Adrenal gland (tissue), 12 donors: Measurements from ENCODE around the gene SPARC. TPM values are rescaled to one million over a fixed set of nuclear protein-coding genes. Genes with fewer than 3 reads are reported as not detected.
"Not testable (repeated sequence)": the region's sequence is repeated elsewhere in the genome, so short reads cannot be mapped to it uniquely, and the experiment has no call there.

Experiments
- DNase-seq, 7 donors: peaks; one replicate each; pipeline ENCODE4 v3.0.0-alpha.2; 2019 to 2020
- H3K27ac ChIP-seq, 5 donors: fragments of 200-600 bp; sonication (generic) in 4 of 5; 1 replicate in 3 of 5; 2 replicates in 2 of 5; pipeline versions ENCODE4 v1.5.1 to v1.8.0; 2016 to 2020; ENCODE audit warnings: mild to moderate bottlenecking in 1 of 5
- H3K27me3 ChIP-seq: fragments of 200-600 bp; 2 replicates; pipeline ENCODE4 v1.8.0; 2021
- H3K36me3 ChIP-seq, 2 donors: fragments of 200-600 bp; replicated peaks in 1 of 2; 1 replicate in 1 of 2; 2 replicates in 1 of 2; pipeline versions ENCODE4 v1.5.1 to v1.8.0; 2018 to 2022
- H3K4me1 ChIP-seq, 2 donors: fragments of 200-600 bp; replicated peaks in 1 of 2; 1 replicate in 1 of 2; 2 replicates in 1 of 2; pipeline versions ENCODE4 v1.5.1 to v1.8.0; 2018 to 2021
- H3K4me3 ChIP-seq, 4 donors: fragments of 200-600 bp; sonication (generic) in 3 of 4; one replicate each; pipeline ENCODE4 v1.5.1; 2016 to 2018
- H3K9me3 ChIP-seq, 3 donors: fragments of 200-600 bp; sonication (generic) in 1 of 3; replicated peaks in 1 of 3; 1 replicate in 2 of 3; 2 replicates in 1 of 3; pipeline versions ENCODE4 v1.5.1 to v1.8.0; 2016 to 2021
- POLR2A ChIP-seq, 2 donors: fragments of 450-650 bp; IDR thresholded peaks; one replicate each; pipeline ENCODE4 v1.6.1; 2017; ENCODE audit warnings: antibody characterized with exemption in 2 of 2, mild to moderate bottlenecking in 2 of 2, moderate library complexity in 1 of 2
- WGBS, 4 donors: extraction: QIAGEN DNeasy Blood & Tissue Kit in 2 of 4; methylation state at CpG; one replicate each; pipeline versions ENCODE4 v1.1.5 to v1.1.7; 2013 to 2017; 5-methylcytosine and 5-hydroxymethylcytosine counted together
- intact Hi-C, 2 donors: fragments of 100-400 bp; cut with DNase I; formaldehyde crosslinking; loops; one replicate each; pipeline versions ENCODE4 v1.14.1 to v1.15.0; 2022 to 2023
- polyA plus RNA-seq, 3 donors: library from polyadenylated mRNA; stranded (reverse); fragments of 200-250 nt in 2 of 3; fragments of 350-450 nt in 1 of 3; fragmentation: Illumina TruSeq in 1 of 3; extraction: RNeasy Lipid Tissue Mini Kit (QIAGEN cat#74804) in 1 of 3; gene quantifications; one replicate each; pipeline ENCODE4 v1.2.3, GENCODE V29; 2013 to 2014
- total RNA-seq, 9 donors: library from RNA; depleted of rRNA in 4 of 9; stranded (reverse); fragments of >200 nt in 4 of 9; fragments of 120-200 nt in 1 of 9; fragmentation: NEBNext Ultra II Directional in 1 of 9; extraction: Animal tissue kit (Norgen Biotek cat#: 25700) in 1 of 9; gene quantifications; one replicate each; pipeline versions ENCODE4 v1.1.0 to v1.2.4, GENCODE V29; 2013 to 2023
- TF ChIP-seq, protein P1 (sequence below), 6 experiments: fragments of 450-650 bp in 4 of 6; fragments of 200-600 bp in 2 of 6; sonication (generic) in 1 of 6; IDR thresholded peaks; 1 replicate in 5 of 6; 2 replicates in 1 of 6; pipeline versions ENCODE4 v1.5.1 to v1.8.0; 2016 to 2021; ENCODE audit warnings: antibody characterized with exemption in 6 of 6, mild to moderate bottlenecking in 2 of 6, moderate library complexity in 1 of 6
- donor health status: healthy with polysubstance abuse.
- donor health status: Bipolar disorder and iron deficiency.
- donor health status: DM: yes; HTN: yes; CAD: no.
- donor health status: DM: no; HTN: no; CAD: no.
- donor health status: DM: no; HTN: no; CAD: no.
- donor health status: DM: yes; HTN: yes; CAD: no.

SPARC gene
- total and polyA plus RNA-seq, 12 donors, result 145 to 4,554 (median 1,213) TPM

GRCh38 chr5:151699071-151699901, 12.6 kb upstream of the SPARC start:
- H3K9me3 ChIP-seq, result no peaks in the 10 kb centered on the region
- peaks cover 16 to 55% of the 10 kb centered on the region in 2 donors for H3K4me1 ChIP-seq
- 43 to 48% (median 45%) methylated on average over 13 of the region's 13 CpGs for WGBS, 4 donors
- peak; percentile 61 to 89 (median 86) for DNase-seq
- no peaks in the 10 kb centered on the region for H3K27me3 ChIP-seq
- peak overlapping the region; percentile 76 to 94 (median 85) for H3K27ac ChIP-seq
- intact Hi-C loops, result no loop called here
- H3K4me3 ChIP-seq, result no peak overlapping the region
- H3K36me3 ChIP-seq, result no peaks in the 10 kb centered on the region
- TF ChIP-seq, protein P1, sequence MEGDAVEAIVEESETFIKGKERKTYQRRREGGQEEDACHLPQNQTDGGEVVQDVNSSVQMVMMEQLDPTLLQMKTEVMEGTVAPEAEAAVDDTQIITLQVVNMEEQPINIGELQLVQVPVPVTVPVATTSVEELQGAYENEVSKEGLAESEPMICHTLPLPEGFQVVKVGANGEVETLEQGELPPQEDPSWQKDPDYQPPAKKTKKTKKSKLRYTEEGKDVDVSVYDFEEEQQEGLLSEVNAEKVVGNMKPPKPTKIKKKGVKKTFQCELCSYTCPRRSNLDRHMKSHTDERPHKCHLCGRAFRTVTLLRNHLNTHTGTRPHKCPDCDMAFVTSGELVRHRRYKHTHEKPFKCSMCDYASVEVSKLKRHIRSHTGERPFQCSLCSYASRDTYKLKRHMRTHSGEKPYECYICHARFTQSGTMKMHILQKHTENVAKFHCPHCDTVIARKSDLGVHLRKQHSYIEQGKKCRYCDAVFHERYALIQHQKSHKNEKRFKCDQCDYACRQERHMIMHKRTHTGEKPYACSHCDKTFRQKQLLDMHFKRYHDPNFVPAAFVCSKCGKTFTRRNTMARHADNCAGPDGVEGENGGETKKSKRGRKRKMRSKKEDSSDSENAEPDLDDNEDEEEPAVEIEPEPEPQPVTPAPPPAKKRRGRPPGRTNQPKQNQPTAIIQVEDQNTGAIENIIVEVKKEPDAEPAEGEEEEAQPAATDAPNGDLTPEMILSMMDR (IDR thresholded peaks at IDR 0.05), result no peak
- peak in 1 of 2 donors; percentile 70 for TF ChIP-seq POLR2A (IDR thresholded peaks at IDR 0.05)

GRCh38 chr5:151698081-151698480, 11.4 kb upstream of the SPARC start:
- DNase-seq, result peak in 1 of 7 donors; percentile 27
- Histone ChIP-seq H3K4me1 (peaks cover 17 to 62% of the 10 kb centered on the region in 2 donors), H3K27ac (peak overlapping the region in 2 of 5 donors; percentile 42 to 85)
- intact Hi-C loops, H3K36me3 ChIP-seq, H3K9me3 ChIP-seq, H3K4me3 ChIP-seq, H3K27me3 ChIP-seq: not testable (repeated sequence)
- 94 to 98% (median 96%) methylated on average over 4 of the region's 4 CpGs for WGBS, 4 donors

DNA sequence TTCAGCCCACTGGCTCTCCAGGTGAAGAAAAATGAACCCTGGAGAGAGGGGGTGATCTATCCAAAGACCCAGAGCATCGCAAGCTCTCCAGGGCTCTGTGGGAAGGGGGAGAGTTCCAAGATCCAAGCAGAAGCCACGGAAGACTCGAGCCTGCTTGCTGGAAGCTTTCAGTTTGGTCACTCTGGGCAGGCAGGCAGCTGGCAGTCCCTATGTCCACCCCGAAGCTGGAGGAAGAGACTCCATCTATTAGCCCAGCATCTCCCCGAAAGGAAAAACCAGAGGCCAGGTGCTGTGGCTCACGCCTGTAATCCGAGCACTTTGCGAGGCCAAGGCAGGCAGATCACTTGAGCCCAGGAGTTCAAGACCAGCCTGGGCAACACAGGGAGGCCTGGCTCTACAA, 10.7 kb upstream of the SPARC start:
- WGBS, 4 donors, result 71 to 89% (median 82%) methylated on average over 7 to 8 of the region's 8 CpGs

DNA sequence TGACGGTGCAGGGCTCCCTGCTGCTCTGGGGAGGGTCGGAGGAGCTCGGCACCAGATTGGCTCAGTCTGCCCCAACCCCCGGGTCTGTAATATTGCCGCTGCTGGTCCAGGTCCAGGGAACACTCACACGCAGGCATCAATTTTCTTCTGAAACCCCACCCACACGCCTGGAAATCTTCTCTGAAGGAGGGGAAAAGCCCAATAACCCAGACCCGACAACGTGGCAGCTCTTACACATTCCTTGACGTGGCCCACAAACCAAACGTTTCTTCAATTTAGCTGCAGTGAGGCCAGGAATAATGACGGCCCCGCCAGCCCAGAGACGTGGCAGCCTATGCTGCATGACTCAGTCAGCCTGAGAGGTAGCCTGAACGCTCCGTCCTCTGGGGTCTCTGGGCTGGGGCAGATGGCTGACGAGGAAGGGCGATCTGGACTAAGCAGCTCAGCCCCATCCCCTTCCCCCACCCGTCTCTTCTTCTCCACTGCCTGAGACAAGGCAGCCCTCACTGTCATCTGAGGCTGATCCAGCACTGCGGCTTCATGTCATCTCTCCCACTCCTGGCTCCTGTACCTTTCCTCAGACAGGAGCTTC, 9.9 kb upstream of the SPARC start:
- peak in 1 of 2 donors; percentile 40 for TF ChIP-seq POLR2A (IDR thresholded peaks at IDR 0.05)
- TF ChIP-seq, protein P1 (IDR thresholded peaks at IDR 0.05), result no peak

More for the DNA sequence above, 10.7 kb upstream of the SPARC start:
- no peaks in the 10 kb centered on the region for H3K27me3 ChIP-seq
- H3K9me3 ChIP-seq, result no peaks in the 10 kb centered on the region
- intact Hi-C loops, result no loop called here
- TF ChIP-seq, protein P1 (IDR thresholded peaks at IDR 0.05), result no peak
- no peak for TF ChIP-seq POLR2A (IDR thresholded peaks at IDR 0.05)
- H3K36me3 ChIP-seq, result no peaks in the 10 kb centered on the region
- H3K4me1 ChIP-seq, result peaks cover 17 to 62% of the 10 kb centered on the region in 2 donors
- H3K4me3 ChIP-seq, result no peak overlapping the region
- peak in 2 of 7 donors; percentile 7 to 46 for DNase-seq
- peak overlapping the region in 3 of 5 donors; percentile 42 to 85 (median 77) for H3K27ac ChIP-seq

More for the DNA sequence above, 9.9 kb upstream of the SPARC start:
- Histone ChIP-seq H3K4me3 (peak overlapping the region in 1 of 4 donors; percentile 15), H3K27me3 (no peaks in the 10 kb centered on the region), H3K9me3 (no peaks in the 10 kb centered on the region), H3K36me3 (no peaks in the 10 kb centered on the region), H3K4me1 (peaks cover 17 to 62% of the 10 kb centered on the region in 2 donors), H3K27ac (peak overlapping the region in 4 of 5 donors; percentile 76 to 88 (median 81))
- WGBS, 4 donors, result 29 to 54% (median 34%) methylated on average over 16 to 20 of the region's 20 CpGs
- intact Hi-C loops, result no loop called here
- DNase-seq, result peak; percentile 42 to 80 (median 68)
